ENCODE results near the gene TTC12. TPM values are rescaled to one million over a fixed set of nuclear protein-coding genes. Genes with fewer than 3 reads are reported as not detected.
A peak's percentile ranks its signal among the peaks of the same experiment; 100 is the strongest.

The TTC12 gene
- total RNA-seq, 1 experiment from 2014 or later = 24.3 TPM

DNA sequence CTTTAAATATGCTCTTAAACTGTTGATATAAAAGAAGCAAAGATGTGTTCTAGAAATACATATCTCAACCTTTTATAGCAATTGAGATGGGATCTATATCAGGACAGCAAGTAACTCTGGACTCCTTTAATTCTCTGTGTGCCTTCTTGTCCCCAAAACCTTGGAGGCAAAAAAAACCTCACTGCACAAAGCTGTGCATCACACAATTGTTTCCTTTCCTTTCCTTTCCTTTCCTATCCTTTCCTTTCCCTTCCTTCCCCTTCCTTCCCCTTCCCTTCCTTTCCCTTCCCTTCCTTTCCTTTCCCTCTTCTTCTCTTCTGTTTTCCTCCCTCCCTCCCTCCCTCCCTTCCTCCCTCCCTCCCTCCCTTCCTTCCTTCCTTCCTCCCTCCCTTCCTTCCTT, 9.5 kb upstream of the TTC12 start:
- ChIA-PET POLR2A (interaction anchor here (0.6 kb wide), 1 partner anchor 377 kb away, joined by 13 read pairs; no protein-coding TSS in a partner anchor), CTCF (interaction anchor here (0.6 kb wide), 1 partner anchor 425 kb away, joined by 3 read pairs; no protein-coding TSS in a partner anchor)
- TF ChIP-seq TCF7L2 (IDR thresholded peaks at IDR 0.05; ENCODE audit: low read depth, low read length) (no peak), POLR2AphosphoS5 (IDR thresholded peaks at IDR 0.05; ENCODE audit: low read depth, low read length) (no peak), SIN3A (IDR thresholded peaks at IDR 0.05; ENCODE audit: borderline replicate concordance, insufficient read depth, low read depth, low read length) (no peak)
- TF ChIP-seq, protein P1, sequence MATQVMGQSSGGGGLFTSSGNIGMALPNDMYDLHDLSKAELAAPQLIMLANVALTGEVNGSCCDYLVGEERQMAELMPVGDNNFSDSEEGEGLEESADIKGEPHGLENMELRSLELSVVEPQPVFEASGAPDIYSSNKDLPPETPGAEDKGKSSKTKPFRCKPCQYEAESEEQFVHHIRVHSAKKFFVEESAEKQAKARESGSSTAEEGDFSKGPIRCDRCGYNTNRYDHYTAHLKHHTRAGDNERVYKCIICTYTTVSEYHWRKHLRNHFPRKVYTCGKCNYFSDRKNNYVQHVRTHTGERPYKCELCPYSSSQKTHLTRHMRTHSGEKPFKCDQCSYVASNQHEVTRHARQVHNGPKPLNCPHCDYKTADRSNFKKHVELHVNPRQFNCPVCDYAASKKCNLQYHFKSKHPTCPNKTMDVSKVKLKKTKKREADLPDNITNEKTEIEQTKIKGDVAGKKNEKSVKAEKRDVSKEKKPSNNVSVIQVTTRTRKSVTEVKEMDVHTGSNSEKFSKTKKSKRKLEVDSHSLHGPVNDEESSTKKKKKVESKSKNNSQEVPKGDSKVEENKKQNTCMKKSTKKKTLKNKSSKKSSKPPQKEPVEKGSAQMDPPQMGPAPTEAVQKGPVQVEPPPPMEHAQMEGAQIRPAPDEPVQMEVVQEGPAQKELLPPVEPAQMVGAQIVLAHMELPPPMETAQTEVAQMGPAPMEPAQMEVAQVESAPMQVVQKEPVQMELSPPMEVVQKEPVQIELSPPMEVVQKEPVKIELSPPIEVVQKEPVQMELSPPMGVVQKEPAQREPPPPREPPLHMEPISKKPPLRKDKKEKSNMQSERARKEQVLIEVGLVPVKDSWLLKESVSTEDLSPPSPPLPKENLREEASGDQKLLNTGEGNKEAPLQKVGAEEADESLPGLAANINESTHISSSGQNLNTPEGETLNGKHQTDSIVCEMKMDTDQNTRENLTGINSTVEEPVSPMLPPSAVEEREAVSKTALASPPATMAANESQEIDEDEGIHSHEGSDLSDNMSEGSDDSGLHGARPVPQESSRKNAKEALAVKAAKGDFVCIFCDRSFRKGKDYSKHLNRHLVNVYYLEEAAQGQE (IDR thresholded peaks at IDR 0.05; ENCODE audit: insufficient read depth in 1 of 2, low read depth in 2 of 2, low read length in 1 of 2) = no peak
- TF ChIP-seq, protein P2, sequence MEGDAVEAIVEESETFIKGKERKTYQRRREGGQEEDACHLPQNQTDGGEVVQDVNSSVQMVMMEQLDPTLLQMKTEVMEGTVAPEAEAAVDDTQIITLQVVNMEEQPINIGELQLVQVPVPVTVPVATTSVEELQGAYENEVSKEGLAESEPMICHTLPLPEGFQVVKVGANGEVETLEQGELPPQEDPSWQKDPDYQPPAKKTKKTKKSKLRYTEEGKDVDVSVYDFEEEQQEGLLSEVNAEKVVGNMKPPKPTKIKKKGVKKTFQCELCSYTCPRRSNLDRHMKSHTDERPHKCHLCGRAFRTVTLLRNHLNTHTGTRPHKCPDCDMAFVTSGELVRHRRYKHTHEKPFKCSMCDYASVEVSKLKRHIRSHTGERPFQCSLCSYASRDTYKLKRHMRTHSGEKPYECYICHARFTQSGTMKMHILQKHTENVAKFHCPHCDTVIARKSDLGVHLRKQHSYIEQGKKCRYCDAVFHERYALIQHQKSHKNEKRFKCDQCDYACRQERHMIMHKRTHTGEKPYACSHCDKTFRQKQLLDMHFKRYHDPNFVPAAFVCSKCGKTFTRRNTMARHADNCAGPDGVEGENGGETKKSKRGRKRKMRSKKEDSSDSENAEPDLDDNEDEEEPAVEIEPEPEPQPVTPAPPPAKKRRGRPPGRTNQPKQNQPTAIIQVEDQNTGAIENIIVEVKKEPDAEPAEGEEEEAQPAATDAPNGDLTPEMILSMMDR (IDR thresholded peaks at IDR 0.05) = no peak
- Histone ChIP-seq H3K4me3 (ENCODE audit: low read depth in 2 of 2, low read length in 2 of 2) (no peak overlapping the region), H3K27me3 (ENCODE audit: control insufficient read depth, insufficient read depth, low read length) (no peaks in the 10 kb centered on the region), H3K4me1 (ENCODE audit: control insufficient read depth, insufficient read depth, low read length) (no peaks in the 10 kb centered on the region), H3K9me3 (ENCODE audit: control insufficient read depth, insufficient read depth, low read depth, low read length) (no peaks in the 10 kb centered on the region), H3K27ac (ENCODE audit: low read length) (no peak overlapping the region), H3K36me3 (ENCODE audit: control insufficient read depth, insufficient read depth, low read length) (no peaks in the 10 kb centered on the region)
- ATAC-seq (no peak), DNase-seq (ENCODE audit: low read depth, low spot score) (no peak)
- intact Hi-C loops (cut with micrococcal nuclease; ENCODE audit: unreplicated experiment) (loop anchor here (1.0 to 10.0 kb wide), 4 partner anchors 190 to 497 kb away; no protein-coding TSS in a partner anchor), in situ Hi-C loops (cut with HindIII; ENCODE audit: low pct_unique_long_range_greater_than_20kb, low sequenced_read_pairs) (no loop called here)
- BruUV-seq (replicated peaks) = no TSS peak

DNA sequence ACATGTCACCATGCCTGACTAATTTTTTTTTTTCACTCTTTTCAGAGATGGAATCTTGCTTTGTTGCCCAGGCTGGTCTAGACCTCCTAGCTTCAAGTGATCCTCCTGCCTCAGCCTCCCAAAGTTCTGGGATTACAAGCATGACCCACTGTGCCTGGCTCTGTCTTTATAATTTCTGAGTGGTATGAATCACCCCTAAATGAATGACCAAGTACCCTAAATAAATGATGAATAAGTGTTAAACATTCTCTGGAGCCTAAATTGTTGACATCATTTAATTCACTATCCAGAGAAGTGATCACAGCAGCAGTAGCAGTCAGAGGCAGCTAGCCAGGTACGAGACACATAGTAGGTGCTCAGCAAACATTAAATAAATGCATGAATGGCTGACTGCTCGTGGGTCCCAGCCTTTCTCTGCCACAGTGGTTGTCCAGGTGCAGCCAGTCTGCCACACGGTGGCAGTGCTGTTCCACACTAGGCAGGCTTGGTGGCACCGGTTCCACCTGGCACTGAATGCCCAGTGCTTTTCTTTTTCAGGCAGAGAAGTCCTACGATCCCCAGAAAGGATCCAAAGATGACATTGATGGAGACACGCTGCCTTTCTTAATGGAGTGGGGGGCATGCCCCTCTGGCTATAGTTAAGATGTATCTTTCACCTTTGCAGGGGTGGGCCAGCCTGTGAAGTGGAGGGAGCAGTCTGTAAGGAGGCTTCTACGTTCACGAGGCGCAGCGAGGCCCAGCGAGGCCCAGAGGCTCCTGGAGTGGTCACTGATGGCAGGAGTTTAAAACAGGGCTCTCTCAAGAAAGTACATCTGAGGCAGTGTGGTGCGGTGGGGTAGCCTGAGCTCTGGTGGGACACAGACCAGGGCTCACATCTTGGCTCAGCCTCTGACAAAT, 8.7 kb upstream of the TTC12 start:
- POLR2A ChIA-PET = interaction anchor here (0.6 kb wide), 1 partner anchor 376 kb away, joined by 13 read pairs; no protein-coding TSS in a partner anchor
- peak; percentile 59 for DNase-seq (ENCODE audit: low read depth, low spot score)
- Histone ChIP-seq H3K4me1 (ENCODE audit: control insufficient read depth, insufficient read depth, low read length) (no peaks in the 10 kb centered on the region), H3K27me3 (ENCODE audit: control insufficient read depth, insufficient read depth, low read length) (no peaks in the 10 kb centered on the region), H3K27ac (ENCODE audit: low read length) (peak overlapping the region; percentile 56; the same call in 1 of the 2 replicates), H3K36me3 (ENCODE audit: control insufficient read depth, insufficient read depth, low read length) (no peaks in the 10 kb centered on the region), H3K9me3 (ENCODE audit: control insufficient read depth, insufficient read depth, low read depth, low read length) (no peaks in the 10 kb centered on the region), H3K4me3 (ENCODE audit: low read depth in 2 of 2, low read length in 2 of 2) (no peak overlapping the region)
- in situ Hi-C loops (cut with HindIII; ENCODE audit: low pct_unique_long_range_greater_than_20kb, low sequenced_read_pairs) (no loop called here), intact Hi-C loops (cut with micrococcal nuclease; ENCODE audit: unreplicated experiment) (loop anchor here (1.0 to 10.0 kb wide), 4 partner anchors 189 to 497 kb away; no protein-coding TSS in a partner anchor)
- CTCF ChIA-PET = interaction anchor here (0.6 to 0.8 kb wide), 2 partner anchors 188 to 424 kb away, joined by 3 to 4 read pairs; no protein-coding TSS in a partner anchor
- BruUV-seq (replicated peaks) = no TSS peak
- peak; percentile 100 for ATAC-seq
- TF ChIP-seq, protein P1 (IDR thresholded peaks at IDR 0.05; ENCODE audit: insufficient read depth in 1 of 2, low read depth in 2 of 2, low read length in 1 of 2) = no peak
- TF ChIP-seq POLR2AphosphoS5 (IDR thresholded peaks at IDR 0.05; ENCODE audit: low read depth, low read length) (no peak), SIN3A (IDR thresholded peaks at IDR 0.05; ENCODE audit: borderline replicate concordance, insufficient read depth, low read depth, low read length) (no peak), TCF7L2 (IDR thresholded peaks at IDR 0.05; ENCODE audit: low read depth, low read length) (no peak)
- TF ChIP-seq, protein P2 (IDR thresholded peaks at IDR 0.05) = peak; percentile 96
